ENCODE results near the gene SH3BP2.

Gene SH3BP2

DNA sequence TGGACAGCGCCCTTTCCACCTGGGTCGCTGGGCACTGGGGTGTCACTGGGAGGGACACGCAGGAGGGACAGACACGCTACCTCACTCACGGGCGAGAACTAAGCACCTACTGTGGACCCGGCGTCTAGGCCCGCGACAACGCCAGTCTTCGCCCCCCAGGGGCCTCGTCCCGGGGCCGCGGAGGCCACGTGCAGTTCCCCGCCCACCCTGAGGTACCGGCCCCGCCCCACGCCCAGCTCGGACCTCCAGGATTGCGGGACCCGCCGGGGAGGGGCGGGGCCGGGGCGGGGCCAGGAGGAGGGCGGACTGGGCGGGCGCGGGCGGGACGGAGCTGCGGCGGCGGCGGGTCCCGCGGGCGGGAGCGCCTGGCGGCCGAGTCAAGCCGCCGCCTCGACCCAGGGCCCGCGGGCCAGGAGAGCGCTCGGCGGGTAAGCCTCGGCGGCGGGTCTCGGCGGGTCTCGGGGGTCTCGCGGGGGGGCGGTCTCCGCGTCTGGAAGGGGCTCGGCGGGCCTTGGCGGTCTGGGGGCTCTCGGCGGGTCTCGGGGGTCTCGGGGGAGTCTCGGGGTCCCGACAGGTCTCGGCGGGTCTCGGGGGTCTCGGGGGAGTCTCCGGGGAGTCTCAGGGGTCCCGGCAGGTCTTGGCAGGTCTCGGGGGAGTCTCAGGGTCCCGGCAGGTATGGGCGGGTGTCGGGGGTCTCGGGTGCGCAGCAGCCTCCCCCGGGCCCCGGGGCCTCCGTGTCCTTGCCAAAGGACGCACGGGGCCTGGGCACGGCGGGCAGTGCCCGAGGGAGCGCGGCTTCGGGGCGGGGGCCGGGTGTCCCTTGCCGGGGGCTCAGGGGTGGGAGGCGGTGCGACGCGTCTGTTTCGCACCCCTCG is at the start of gene SH3BP2:
Gene SH3BP2, plus strand, starts transcription at position 375 of the 875 bp plus-strand sequence. CDS start 27,533 bp downstream, outside the sequence.
- DNase-seq (ENCODE audit: low spot score), result peak; percentile 83

- no peak for DNase-seq (ENCODE audit: low spot score)
Observed at GRCh38 chr4:2743518-2744445, 49.1 kb upstream of the SH3BP2 start.

- no peak for DNase-seq (ENCODE audit: low spot score)
Observed at GRCh38 chr4:2744576-2745270, 48.2 kb upstream of the SH3BP2 start.

DNA sequence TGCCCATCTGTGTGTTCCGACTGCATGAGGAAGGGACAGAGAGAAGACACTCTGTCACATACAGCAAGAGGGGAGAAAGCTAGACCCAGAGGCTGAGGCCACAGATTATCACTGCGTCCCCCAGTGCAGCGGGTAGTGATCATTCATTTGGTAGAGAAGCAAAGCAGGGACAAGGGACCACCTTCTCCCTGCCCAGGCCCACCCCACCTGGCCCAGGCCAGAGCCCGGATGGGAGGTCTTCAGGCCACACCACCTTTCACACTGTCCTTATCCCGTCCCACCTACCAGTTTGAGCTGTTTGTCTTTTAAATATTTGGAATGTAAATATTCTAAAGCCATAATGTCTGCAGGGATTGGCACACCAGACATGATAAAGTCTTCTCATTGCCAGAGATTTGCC is 47.4 kb upstream of the SH3BP2 start:
- DNase-seq (ENCODE audit: low spot score), result no peak

DNA sequence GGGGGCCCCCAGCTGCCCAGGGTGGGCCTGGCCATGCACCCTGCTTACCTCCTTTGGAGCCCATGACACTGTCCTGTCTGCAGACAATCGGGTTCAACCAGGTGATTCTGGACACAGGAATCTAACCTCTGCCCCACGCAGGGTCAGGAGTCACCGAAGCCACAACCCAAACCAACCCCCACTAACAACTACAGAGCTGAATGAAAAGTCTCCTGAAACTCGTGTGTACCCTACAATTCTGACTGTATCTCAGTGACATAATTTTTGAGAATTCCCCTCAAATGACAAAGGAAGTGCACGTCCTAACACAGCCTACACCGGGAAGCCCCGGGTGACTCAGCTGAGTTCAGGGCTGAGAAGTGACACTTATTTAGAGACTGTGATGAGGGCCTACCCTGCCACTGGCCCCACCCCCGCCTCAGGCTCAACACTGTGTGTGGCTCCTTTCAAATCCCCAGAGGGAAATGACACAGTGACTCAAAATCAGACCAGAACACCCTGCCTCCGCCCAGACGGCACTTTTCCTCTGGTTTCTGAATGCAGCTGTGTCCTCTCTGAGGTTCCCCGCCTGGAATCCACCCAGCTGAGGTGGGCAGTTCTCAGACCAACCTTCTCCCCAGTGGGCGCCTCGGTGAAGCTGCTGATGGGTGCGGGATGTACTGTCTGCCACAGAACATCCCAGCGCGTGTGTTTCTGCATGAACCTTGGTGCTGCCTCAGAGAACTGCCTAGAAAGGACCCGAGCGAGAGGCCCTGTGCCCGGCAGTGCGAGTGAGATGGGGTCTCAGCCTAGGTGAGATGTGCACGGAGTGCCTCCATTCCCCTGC is 46.7 kb upstream of the SH3BP2 start:
- DNase-seq (ENCODE audit: low spot score), result peak; percentile 86

DNA sequence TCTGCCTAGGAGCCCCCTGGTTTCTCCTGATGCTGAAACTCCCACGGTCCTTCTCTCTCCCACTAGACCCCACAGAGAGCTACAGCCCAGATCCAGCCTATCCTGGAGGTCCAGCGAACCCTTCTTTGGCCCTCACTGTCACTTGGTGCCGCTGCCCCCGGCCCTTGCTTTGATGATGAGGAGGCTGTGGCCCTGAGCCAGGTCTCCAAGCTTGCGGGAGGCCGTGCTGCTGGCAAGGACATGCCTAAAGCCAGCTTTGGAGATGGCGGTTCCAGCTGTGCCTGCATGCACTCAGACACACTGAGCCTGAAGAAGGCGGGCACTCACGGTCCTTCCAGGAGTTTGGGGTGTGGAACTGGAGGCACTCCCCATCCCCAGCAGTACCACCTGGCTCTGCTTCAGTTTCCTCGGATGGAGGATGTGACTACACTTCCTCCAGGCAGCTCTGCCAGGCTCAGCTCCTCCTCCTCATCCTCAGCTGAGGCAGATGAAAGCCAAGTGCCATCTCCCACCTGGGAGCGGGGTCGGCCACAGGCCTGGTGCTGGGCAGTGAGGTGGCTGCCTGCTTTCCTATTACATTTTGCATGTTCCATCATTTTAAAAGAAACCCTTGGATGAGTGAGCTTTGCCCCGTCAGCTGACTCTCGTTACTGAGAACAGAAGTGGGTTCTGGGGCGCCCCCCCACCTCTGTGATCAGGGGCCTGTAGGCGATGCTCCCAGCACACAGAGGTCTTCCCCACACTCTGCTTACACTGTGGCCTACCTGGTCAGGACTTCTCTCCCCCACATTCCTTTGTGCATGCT is 45.8 kb upstream of the SH3BP2 start:
- no peak for DNase-seq (ENCODE audit: low spot score)

GRCh38 chr4:2750719-2751605 is 41.9 kb upstream of the SH3BP2 start:
- no peak for DNase-seq (ENCODE audit: low spot score)

DNA sequence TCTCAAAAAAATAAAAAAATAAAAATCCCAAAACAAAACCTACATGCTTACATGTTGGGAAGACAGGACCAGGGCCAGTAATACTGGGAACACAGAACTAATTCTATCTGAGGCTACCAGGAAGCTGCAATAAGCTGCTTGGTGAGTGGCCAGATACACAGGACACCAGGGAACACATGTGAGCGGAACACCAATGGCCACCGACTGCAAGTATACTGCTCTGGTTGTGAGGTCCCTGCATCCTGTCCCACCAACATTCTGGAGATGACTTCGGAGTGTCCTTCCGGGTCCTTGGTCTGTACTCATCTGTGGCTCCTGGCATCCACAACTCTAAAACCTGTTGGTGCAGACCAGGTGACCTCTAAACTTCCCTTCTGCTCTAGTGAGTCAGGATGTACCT is 39.4 kb upstream of the SH3BP2 start:
- no peak for DNase-seq (ENCODE audit: low spot score)

- DNase-seq (ENCODE audit: low spot score), result no peak
Observed at GRCh38 chr4:2754848-2755819, 37.8 kb upstream of the SH3BP2 start.

- DNase-seq (ENCODE audit: low spot score), result peak; percentile 94
Observed at GRCh38 chr4:2755821-2756690, 36.8 kb upstream of the SH3BP2 start, which contains the start of gene TNIP2. Gene TNIP2, minus strand, starts transcription at chr4:2756336. Its CDS starts 47 bp downstream, at chr4:2756289.

- no peak for DNase-seq (ENCODE audit: low spot score)
Observed at GRCh38 chr4:2756691-2757350, 36.1 kb upstream of the SH3BP2 start.

GRCh38 chr4:2757426-2757825 is 35.5 kb upstream of the SH3BP2 start:
- no peak for DNase-seq (ENCODE audit: low spot score)

DNA sequence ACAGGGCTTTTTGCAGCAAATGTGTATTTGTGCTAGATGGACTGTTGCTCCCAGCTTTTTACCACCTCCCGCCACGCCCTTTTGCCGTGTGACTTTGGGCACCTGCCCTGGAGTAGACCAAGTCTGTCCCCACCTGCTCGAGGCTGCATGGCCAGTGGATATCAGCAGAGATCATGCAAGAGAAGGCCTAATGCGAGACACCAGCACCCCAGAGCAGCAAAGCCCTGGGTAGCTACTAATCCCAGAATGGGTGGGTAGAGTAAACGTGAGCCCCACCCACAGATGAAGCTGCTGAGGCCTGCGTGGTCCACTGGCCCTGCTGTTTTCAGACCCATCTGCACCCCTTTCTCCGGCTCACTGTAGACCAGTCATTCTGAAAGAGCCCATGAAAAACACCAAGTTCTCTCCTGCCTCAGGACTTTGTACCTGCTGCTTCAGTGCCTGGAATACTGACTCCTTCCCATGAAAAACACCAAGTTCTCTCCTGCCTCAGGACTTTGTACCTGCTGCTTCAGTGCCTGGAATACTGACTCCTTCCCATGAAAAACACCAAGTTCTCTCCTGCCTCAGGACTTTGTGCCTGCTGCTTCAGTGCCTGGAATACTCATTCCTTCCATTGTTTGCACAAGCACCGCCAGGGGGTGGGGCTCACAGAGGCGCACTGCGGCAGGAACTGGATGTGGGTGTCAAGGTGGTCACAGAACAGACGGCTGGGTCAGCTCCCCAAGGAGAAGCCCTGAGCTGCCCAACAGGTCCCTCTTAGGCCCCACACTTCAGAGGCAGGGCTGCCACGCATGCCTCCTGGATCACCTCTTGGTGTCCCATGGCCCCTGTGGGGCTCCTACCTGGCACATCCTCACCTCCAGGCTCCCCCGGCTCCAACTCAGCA is 31.6 kb upstream of the SH3BP2 start:
- no peak for DNase-seq (ENCODE audit: low spot score)

DNA sequence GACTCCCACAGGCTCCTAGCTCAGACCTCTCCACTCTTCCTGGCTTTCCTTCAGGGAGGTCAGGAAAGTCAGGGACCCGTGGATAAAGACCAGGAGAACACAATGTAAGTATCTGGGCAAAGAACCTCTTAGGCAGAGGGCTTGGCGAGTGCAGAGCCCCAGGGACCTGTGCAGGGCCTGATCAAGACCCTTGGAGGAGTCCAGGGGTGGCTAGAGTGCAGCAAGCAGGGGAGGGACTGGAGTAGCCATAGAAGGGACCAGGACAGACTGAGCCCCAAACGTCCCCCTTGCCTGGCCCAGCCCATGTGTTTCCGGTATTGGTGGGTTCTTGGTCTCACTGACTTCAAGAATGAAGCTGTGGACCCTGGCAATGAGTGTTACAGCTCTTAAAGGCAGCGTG is 30.8 kb upstream of the SH3BP2 start:
- no peak for DNase-seq (ENCODE audit: low spot score)
